K562 (cell line): ENCODE measurements around the gene RBKS. TPM values are rescaled to one million over a fixed set of nuclear protein-coding genes. Genes with fewer than 3 reads are reported as not detected.

Experiments used
- ATAC-seq: fragments of 200-7000 bp; cut with Tn5 transposase; 3 replicates; pipeline ENCODE4 v1.9.1; 2020; ENCODE audit warnings: moderate library complexity
- BruUV-seq: library from RNA; stranded (reverse); fragments of 400-500 nt; replicated peaks from 2 replicates; lab custom pipeline; 2021; lab: Mats Ljungman, UMichigan
- CTCF ChIA-PET: fragments of 300-600 bp; formaldehyde crosslinking; extraction: SDS; loops from one replicate; lab custom pipeline; 2021; ENCODE audit warnings: low intra/inter-chr PET ratio; lab: Yijun Ruan, JAX
- POLR2A ChIA-PET: fragments of 300-600, 350-650 bp; sonication (Branson Sonifier 250); formaldehyde crosslinking; extraction: SDS; loops from one replicate; lab custom pipeline; 2021; ENCODE audit warnings: antibody characterized with exemption, inconsistent platforms; lab: Yijun Ruan, JAX
- DNase-seq, 4 experiments: peaks; one replicate each; pipeline versions ENCODE4 v3.0.0 to v3.0.0-alpha.2; 2011 to 2018; ENCODE audit warnings: low spot score in 3 of 4, mixed read lengths in 3 of 4; ENCODE audit errors: extremely low read depth in 1 of 4
- FAIRE-seq: peaks from 2 replicates; lab custom pipeline; 2011; peaks lifted over from hg19 to GRCh38; lab: Jason Lieb, UNC
- H2AFZ ChIP-seq: 2 replicates; pipeline ENCODE4 v1.6.0; 2011; ENCODE audit warnings: low read depth, low read length, control low read depth, inconsistent platforms
- H3K27ac ChIP-seq: fragments of 200-600 bp; 3 replicates; pipeline ENCODE4 v1.8.0; 2011; ENCODE audit warnings: low read depth, mild to moderate bottlenecking, control low read depth, inconsistent platforms, low read length, moderate library complexity, mixed read lengths; ENCODE audit errors: extremely low read depth
- H3K27me3 ChIP-seq, 2 experiments: fragments of 300-600 bp in 1 of 2; 2 replicates in 1 of 2; 3 replicates in 1 of 2; pipeline versions ENCODE4 v1.6.0 to v1.8.0; 2011; ENCODE audit warnings: inconsistent platforms in 2 of 2, low read length in 2 of 2, mild to moderate bottlenecking in 1 of 2, mixed read lengths in 1 of 2, moderate library complexity in 1 of 2; ENCODE audit not compliant: control insufficient read depth in 2 of 2, insufficient read depth in 2 of 2
- H3K36me3 ChIP-seq: fragments of 300-600 bp; 3 replicates; pipeline ENCODE4 v1.8.0; 2011; ENCODE audit warnings: mild to moderate bottlenecking, low read length, inconsistent platforms; ENCODE audit not compliant: control insufficient read depth, insufficient read depth
- H3K4me1 ChIP-seq, 2 experiments: fragments of 200-600 bp in 1 of 2; replicated peaks in 1 of 2; 2 replicates in 1 of 2; 3 replicates in 1 of 2; pipeline versions ENCODE4 v1.5.1 to v1.8.0; 2011; ENCODE audit warnings: inconsistent platforms in 2 of 2, low read length in 2 of 2, mild to moderate bottlenecking in 1 of 2, mixed read lengths in 1 of 2, moderate library complexity in 1 of 2; ENCODE audit not compliant: control insufficient read depth in 2 of 2, insufficient read depth in 2 of 2
- H3K4me2 ChIP-seq: 2 replicates; pipeline ENCODE4 v1.6.1; 2011; ENCODE audit warnings: low read length, control low read depth, inconsistent platforms, mixed read lengths; ENCODE audit not compliant: insufficient read depth
- H3K4me3 ChIP-seq: fragments of 200-600 bp; sonication (generic), shearing (Covaris generic); 2 replicates; pipeline ENCODE4 v1.5.1; 2016; ENCODE audit warnings: control low read depth, inconsistent platforms
- H3K79me2 ChIP-seq: fragments of 200-600 bp; 3 replicates; pipeline ENCODE4 v1.8.0; 2011; ENCODE audit warnings: low read length, inconsistent platforms; ENCODE audit not compliant: control insufficient read depth, insufficient read depth
- H3K9ac ChIP-seq, 2 experiments: 2 replicates each; pipeline versions ENCODE4 v1.6.0 to v1.6.1; 2011; ENCODE audit warnings: low read depth in 2 of 2, low read length in 2 of 2, control low read depth in 1 of 2, inconsistent platforms in 1 of 2, mild to moderate bottlenecking in 1 of 2, mixed read lengths in 1 of 2; ENCODE audit not compliant: insufficient read depth in 1 of 2
- H3K9me1 ChIP-seq: one replicate; pipeline ENCODE4 v1.6.0; 2011; ENCODE audit warnings: inconsistent platforms, mild to moderate bottlenecking, low read length, moderate library complexity; ENCODE audit not compliant: control insufficient read depth, insufficient read depth
- H3K9me3 ChIP-seq: replicated peaks from 2 replicates; pipeline ENCODE4 v1.5.1; 2011; ENCODE audit warnings: low read depth, low read length, inconsistent platforms; ENCODE audit not compliant: control insufficient read depth, insufficient read depth
- H4K20me1 ChIP-seq: replicated peaks from 2 replicates; pipeline ENCODE4 v1.6.1; 2011; ENCODE audit warnings: low read length, inconsistent platforms, mixed read lengths; ENCODE audit not compliant: control insufficient read depth, insufficient read depth
- BRF1 ChIP-seq: IDR thresholded peaks from 3 replicates; pipeline ENCODE4 v1.6.1; 2011; ENCODE audit warnings: borderline replicate concordance, mild to moderate bottlenecking; ENCODE audit not compliant: insufficient read length; ENCODE audit errors: extremely low read depth
- BRF2 ChIP-seq: IDR thresholded peaks from 3 replicates; pipeline ENCODE4 v1.6.1; 2011; ENCODE audit warnings: borderline replicate concordance, mild to moderate bottlenecking; ENCODE audit not compliant: insufficient read length, insufficient read depth
- EP400 ChIP-seq: fragments of 450-650 bp; IDR thresholded peaks from 2 replicates; pipeline ENCODE4 v1.6.1; 2017; ENCODE audit warnings: antibody characterized with exemption, mild to moderate bottlenecking, moderate library complexity
- GABPA ChIP-seq: fragments of 200-800 bp; sonication (Bioruptor generic); conservative IDR thresholded peaks from 2 replicates; pipeline ENCODE4 v1.6.1; 2016; ENCODE audit warnings: low read depth, missing genetic modification characterization, missing compliant biosample characterization
- HLTF ChIP-seq: fragments of 450-650 bp; IDR thresholded peaks from 2 replicates; pipeline ENCODE4 v1.6.1; 2016
- MTA1 ChIP-seq: fragments of 450-650 bp; IDR thresholded peaks from 2 replicates; pipeline ENCODE4 v1.6.1; 2017; ENCODE audit warnings: borderline replicate concordance
- PHB2 ChIP-seq: fragments of 450-650 bp; IDR thresholded peaks from 2 replicates; pipeline ENCODE4 v1.6.1; 2017; ENCODE audit warnings: low read depth
- RNF2 ChIP-seq: sonication (generic); IDR thresholded peaks from 2 replicates; pipeline ENCODE4 v1.6.1; 2016
- SMAD1 ChIP-seq: fragments of 150-350 bp; IDR thresholded peaks from 2 replicates; pipeline ENCODE4 v1.6.1; 2014; ENCODE audit warnings: low read length, low read depth; ENCODE audit not compliant: partially characterized antibody
- THRB ChIP-seq: fragments of 450-650 bp; formaldehyde crosslinking; conservative IDR thresholded peaks from 2 replicates; pipeline ENCODE4 v1.4.0; 2022; ENCODE audit warnings: mild to moderate bottlenecking, missing genetic modification characterization
- ZBTB43 ChIP-seq: sonication (generic); formaldehyde crosslinking; IDR thresholded peaks from 2 replicates; pipeline ENCODE4 v1.8.0; 2023; ENCODE audit warnings: mild to moderate bottlenecking, missing genetic modification reagents
- ZNF512 ChIP-seq: IDR thresholded peaks from 2 replicates; pipeline ENCODE4 v1.6.1; 2016; ENCODE audit warnings: missing genetic modification characterization, missing compliant biosample characterization
- WGBS: fragments of 100-300 bp; shearing (Covaris generic); methylation state at CpG from one replicate; pipeline ENCODE4 v1.1.6; 2016; ENCODE audit warnings: low coverage, mixed read lengths; ENCODE audit not compliant: insufficient coverage; ENCODE audit errors: missing lambda C conversion rate; 5-methylcytosine and 5-hydroxymethylcytosine counted together
- in situ Hi-C: fragments of 300-500 bp; cut with MboI; formaldehyde crosslinking; loops from 4 replicates; pipeline ENCODE4 v1.15.0; 2018; ENCODE audit warnings: inconsistent platforms, mixed read lengths
- intact Hi-C: fragments of 100-400 bp; cut with micrococcal nuclease; formaldehyde crosslinking; loops from 2 replicates; pipeline ENCODE4 v1.14.2; 2022
- polyA plus RNA-seq, 8 experiments: library from polyadenylated mRNA; depleted of rRNA in 4 of 8; stranded (reverse) in 5 of 8; unstranded in 3 of 8; fragments of >200 nt; fragmentation: Nextera tagmentation in 2 of 8; fragmentation: Illumina TruSeq in 1 of 8; extraction: Ambion mirVana in 2 of 8; extraction: Trizol in 1 of 8; gene quantifications; 2 replicates each; pipeline versions ENCODE4 v1.2.1 to v1.2.3, GENCODE V29; 2011 to 2014; ENCODE audit warnings: inconsistent platforms in 1 of 8, missing spikeins in 1 of 8
- total RNA-seq, 7 experiments: library from RNA; depleted of rRNA in 6 of 7; stranded (reverse); fragments of >200 nt in 6 of 7; fragmentation: Illumina TruSeq in 2 of 7; extraction: Trizol in 2 of 7; gene quantifications; 2 replicates each; pipeline versions ENCODE4 v1.2.1 to v1.2.3, GENCODE V29; 2011 to 2021; ENCODE audit warnings: low replicate concordance in 1 of 7
- TF ChIP-seq, protein P1 (sequence below): IDR thresholded peaks from 2 replicates; pipeline ENCODE4 v1.6.1; 2014; ENCODE audit warnings: antibody characterized with exemption
- TF ChIP-seq, protein P2 (sequence below), 3 experiments: fragments of 200-800 bp in 1 of 3; sonication (Bioruptor generic) in 1 of 3; sonication (generic) in 1 of 3; formaldehyde crosslinking in 1 of 3; IDR thresholded peaks; 2 replicates each; pipeline versions ENCODE4 v1.6.1 to v1.8.0; 2016 to 2022; ENCODE audit warnings: mild to moderate bottlenecking in 2 of 3, missing compliant biosample characterization in 2 of 3, missing genetic modification characterization in 2 of 3, missing genetic modification reagents in 1 of 3

RBKS gene
- total and polyA plus RNA-seq, 9 of the 15 experiments (the other 6 are each of a cell fraction or from before 2014, with no cell fraction given) = 0.06 to 0.39 (median 0.19) TPM

DNA sequence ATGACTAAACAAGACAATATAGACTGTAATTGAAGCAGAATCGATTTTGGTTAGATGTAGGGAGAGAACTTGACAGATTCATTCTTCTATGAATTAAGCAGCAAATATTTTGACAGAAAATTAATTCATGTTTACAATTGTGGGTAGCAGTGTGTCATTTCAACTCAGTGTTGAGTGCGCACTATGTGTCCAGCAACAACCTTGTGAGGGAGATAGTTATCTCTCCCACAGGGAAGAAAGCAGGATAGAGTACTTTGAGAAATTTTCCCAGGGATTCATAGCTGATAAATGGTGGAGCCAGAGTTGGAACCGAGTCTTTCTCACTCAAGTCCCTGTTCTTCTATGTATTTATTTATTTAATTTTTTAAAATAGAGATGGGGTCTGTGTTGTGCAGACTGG is 113.5 kb downstream of the RBKS start:
- WGBS = 83% methylated on average over 3 of the region's 3 CpGs
- BruUV-seq = no TSS peak
- Histone ChIP-seq H4K20me1 (no peaks in the 10 kb centered on the region; the same call in 1 of the 2 replicates), H3K27ac (no peak overlapping the region), H2AFZ (no peak overlapping the region), H3K9me3 (no peaks in the 10 kb centered on the region), H3K36me3 (peaks cover 68% of the 10 kb centered on the region; the same call in 2 of the 3 replicates), H3K4me3 (no peak overlapping the region), H3K9me1 (no peaks in the 10 kb centered on the region), H3K27me3 (no peaks in the 10 kb centered on the region), H3K79me2 (peaks cover 50% of the 10 kb centered on the region), H3K4me2 (no peak overlapping the region), H3K9ac (no peak overlapping the region), H3K4me1 (peaks cover 0 to 8% of the 10 kb centered on the region in 2 experiments; a peak in 1 of 5 replicates)
- no peak for FAIRE-seq
- DNase-seq = no peak
- intact Hi-C loops (no loop called here), in situ Hi-C loops (no loop called here)
- TF ChIP-seq BRF2 (no peak), BRF1 (no peak), GABPA (tag) (no peak), RNF2 (no peak), ZNF512 (no peak), THRB (no peak), EP400 (no peak), MTA1 (no peak), SMAD1 (no peak), HLTF (no peak), PHB2 (no peak), ZBTB43 (CRISPR knock-in tag) (no peak)
- TF ChIP-seq, protein P1, sequence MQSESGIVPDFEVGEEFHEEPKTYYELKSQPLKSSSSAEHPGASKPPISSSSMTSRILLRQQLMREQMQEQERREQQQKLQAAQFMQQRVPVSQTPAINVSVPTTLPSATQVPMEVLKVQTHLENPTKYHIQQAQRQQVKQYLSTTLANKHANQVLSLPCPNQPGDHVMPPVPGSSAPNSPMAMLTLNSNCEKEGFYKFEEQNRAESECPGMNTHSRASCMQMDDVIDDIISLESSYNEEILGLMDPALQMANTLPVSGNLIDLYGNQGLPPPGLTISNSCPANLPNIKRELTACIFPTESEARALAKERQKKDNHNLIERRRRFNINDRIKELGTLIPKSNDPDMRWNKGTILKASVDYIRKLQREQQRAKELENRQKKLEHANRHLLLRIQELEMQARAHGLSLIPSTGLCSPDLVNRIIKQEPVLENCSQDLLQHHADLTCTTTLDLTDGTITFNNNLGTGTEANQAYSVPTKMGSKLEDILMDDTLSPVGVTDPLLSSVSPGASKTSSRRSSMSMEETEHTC = no peak
- TF ChIP-seq, protein P2, sequence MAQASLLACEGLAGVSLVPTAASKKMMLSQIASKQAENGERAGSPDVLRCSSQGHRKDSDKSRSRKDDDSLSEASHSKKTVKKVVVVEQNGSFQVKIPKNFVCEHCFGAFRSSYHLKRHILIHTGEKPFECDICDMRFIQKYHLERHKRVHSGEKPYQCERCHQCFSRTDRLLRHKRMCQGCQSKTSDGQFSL (CRISPR knock-in tag; IDR thresholded peaks at IDR 0.05) = no peak
- TF ChIP-seq, protein P2 (tag; IDR thresholded peaks at IDR 0.05) = no peak
- ChIA-PET POLR2A (interaction anchor here (1.6 kb wide), 1 partner anchor 12 kb away, joined by 4 read pairs; no protein-coding TSS in a partner anchor), CTCF (no interaction called here)
- no peak for ATAC-seq
